Inflammatory macrophage treated with lipopolysaccharide for 4 hours (primary cell): ENCODE measurements around the gene HAND1.

Source experiments
- DNase-seq: peaks from one replicate; pipeline ENCODE4 v3.0.0-alpha.2; 2020

HAND1 gene

GRCh38 chr5:154449786-154450185 lies 28.2 kb downstream of the HAND1 start:
- DNase-seq, result no peak

DNA sequence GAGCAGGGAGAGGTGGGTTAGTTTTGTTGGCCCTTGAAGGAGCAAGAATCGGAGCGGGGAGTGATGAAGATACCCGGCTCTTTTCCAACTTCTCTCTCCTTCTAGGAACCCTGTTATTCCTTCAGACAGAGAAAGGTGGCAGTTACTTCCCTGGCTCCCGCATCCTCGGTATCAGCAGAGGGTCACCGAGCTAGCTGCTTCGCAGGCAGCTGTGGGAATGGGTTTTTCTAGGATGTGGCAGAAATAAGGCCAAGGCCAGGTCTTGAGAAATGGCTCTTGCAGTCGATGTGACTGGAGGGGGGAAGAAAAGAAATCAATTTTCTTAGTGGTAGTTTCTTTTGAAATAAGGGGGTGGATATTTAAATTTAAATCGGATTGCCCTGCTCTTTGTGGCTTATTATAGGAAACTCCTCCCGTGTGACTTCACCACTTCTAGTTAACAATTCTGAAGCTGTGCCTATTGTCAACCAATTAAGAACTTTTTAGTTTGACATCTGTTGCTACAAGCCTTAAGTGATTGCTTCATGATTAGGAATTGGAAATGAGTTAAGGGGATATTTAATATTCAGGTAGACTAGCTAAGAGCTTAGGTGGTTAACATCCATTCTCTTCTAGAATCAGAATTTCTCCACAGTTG lies 30.8 kb downstream of the HAND1 start:
- peak; percentile 43 for DNase-seq

DNA sequence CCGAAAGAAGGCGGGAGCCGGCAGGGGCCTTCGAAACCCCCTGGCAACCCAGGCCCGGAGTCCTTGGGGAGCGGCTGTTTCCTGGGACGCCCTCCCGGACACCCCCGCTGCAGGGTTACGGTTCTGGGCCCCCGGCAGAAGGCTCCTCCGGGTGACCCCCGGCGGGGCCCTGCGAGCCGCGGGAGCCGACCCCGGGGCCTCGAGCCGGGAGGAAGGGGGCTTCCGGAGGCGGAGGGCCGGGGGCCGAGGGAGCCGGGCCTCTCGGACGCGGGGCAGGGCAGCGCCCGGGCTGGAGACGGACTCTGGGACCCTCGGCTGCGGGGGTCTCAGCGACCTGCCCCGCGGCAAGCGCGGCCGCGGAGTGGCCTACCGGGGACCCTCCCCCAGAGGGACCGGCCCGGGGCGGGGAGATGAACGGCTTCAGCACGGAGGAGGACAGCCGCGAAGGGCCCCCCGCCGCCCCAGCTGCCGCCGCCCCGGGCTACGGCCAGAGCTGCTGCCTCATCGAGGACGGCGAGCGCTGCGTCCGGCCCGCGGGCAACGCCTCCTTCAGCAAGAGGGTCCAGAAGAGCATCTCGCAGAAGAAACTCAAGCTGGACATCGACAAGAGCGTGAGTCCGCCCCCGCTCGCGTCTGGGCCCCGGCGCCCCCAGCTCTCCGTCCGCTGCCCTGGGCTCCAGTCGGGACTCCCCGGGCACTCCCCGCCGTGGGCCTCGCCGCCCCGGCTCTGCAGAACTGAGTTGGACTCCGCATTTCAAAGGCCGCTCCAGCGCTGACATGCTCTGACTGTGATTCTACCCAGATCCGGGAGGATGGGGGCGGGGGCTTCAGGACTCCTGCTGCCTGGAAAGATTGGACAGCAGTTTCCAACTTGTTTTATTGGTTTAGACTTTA lies 31.6 kb downstream of the HAND1 start:
- peak; percentile 45 for DNase-seq

DNA sequence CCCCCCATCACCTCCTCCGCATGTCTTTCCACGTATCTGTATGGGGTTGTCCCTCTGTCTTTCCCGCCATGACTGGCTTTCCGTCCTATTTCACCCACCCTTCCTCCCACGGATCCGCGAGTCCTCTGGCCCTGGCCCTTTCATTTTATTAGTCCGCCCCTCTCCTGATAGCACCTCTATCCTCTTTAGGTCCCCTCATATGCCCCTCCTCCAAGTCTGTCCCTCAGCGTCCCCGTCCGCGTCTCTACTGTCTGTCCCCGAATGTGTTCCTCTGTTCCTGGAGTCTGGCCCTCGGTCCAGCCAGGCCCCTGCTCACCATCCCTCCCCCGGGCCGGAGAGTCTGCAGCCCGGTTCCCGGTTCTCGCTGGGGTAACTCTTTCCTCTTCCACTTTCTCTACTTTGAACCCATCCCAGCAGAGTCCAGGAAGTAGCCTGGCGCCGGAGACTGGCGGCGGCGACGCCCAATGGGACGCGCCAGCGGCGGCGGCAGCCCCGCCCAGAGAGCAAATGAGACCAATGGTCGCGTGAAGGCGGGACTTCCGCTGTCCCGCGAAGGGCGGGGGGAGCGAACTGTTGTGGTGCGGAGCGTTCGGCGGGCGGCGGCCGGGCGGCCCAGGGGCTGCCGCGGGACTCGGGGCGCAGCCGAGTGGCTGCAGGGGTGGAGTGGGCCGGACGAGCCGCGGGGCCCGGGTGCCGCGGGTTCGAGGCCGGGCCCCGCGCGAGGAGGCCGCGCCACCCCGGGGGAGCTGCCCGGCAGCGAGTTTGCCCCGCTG lies 32.4 kb downstream of the HAND1 start, which contains the start of gene SAP30L:
SAP30L (plus strand) TSS at position 576 of the 773 bp plus-strand sequence. CDS start 608 bp downstream, outside the sequence.
- peak; percentile 96 for DNase-seq

DNA sequence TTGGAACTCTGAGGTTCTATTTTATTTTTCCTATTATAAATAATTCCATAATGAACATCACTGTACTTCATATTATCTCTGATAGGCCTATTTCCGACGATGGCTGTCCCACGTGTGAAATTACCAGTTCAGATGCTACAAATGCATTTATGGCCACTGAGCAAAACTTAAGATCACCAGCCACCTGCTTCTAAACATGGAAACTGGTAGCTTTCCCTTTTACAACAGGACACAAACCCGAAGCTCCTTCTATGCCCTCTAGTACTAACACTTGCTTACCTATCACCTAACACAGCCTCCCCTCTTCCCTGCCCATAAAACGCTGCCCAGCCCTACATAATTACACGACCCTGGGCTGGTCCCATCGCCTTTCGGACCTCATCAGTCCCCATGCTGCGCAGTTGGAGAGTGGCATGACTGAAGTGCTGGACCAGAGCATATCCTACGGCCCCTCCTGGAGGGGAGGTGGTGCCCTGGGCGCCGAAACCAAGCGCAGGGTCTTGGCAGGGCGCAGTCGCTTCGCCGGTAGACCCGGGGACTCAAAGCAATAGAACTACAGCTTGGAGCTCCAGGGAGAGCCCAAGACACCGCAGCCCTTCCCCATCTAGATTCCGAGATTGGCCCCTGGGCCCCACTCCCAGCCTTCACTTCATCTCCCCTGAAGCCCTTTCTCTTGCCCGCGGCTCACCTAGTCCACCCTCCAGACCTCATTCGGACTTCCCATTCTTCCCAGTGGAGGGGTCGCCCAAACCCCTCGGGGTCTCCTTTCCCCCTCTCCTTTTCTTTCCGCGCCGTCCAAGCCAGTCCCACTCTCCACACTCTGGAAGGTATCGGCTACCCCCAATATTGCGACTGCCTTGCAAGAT lies 33.2 kb downstream of the HAND1 start:
- peak; percentile 3 for DNase-seq

GRCh38 chr5:154442801-154443200 lies 35.2 kb downstream of the HAND1 start:
- peak; percentile 9 for DNase-seq

GRCh38 chr5:154440540-154440939 lies 37.5 kb downstream of the HAND1 start:
- DNase-seq, result no peak

DNA sequence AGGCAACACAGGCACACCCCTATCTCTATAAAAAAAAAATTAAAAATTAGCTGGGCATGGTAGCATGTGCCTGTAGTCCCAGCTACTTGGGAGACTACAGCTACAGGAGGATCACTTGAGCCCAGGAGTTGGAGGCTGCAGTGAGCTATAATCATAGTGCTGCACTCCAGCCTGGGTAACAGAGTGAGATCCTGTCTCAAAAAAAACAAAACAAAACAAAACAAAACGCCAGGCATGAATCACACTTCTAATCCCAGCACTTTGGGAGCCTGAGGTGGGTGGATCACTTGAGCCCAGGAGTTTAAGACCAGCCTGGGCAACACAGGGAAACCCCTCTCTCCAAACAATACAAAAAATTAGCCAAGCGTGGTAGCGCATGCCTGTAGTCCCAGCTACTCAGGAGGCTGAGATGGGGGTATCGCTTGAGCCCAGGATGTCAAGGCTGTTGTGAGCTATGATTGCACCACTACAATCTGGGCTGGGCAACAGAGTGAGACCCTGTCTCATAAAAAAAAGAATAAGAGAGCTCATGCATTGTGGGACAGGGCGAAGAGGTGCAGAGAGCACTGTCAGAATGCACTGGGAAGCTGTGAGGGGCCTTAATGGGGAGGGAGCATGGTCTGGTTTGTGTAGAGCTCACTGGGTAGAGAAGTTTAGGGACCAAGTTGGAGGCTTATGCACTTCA lies 40.6 kb downstream of the HAND1 start:
- DNase-seq, result no peak

- no peak for DNase-seq
Measured at GRCh38 chr5:154435226-154435625, 42.8 kb downstream of the HAND1 start.

GRCh38 chr5:154430961-154431630 lies 46.9 kb downstream of the HAND1 start:
- no peak for DNase-seq

DNA sequence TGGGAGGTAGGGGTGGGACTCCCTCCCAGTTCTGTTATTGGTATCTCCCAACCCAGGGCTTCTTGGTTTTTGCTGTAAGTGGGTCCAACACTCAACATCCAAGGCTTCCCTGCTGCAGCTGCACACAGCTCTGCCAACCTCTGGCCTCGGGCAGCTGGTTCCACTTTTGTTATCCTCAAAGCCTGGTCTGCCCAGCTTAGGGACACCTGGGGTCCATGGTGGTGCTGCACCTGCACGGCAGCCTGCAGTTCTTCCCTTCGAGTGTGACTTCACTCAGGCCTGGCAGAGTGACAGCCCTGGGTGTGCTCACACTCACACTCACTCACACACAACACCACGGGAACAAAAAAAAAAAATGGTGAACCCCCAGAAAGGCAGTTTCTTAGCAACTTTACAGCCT lies 47.6 kb downstream of the HAND1 start:
- DNase-seq, result no peak

- DNase-seq, result no peak
Measured at GRCh38 chr5:154429341-154429740, 48.7 kb downstream of the HAND1 start.

DNA sequence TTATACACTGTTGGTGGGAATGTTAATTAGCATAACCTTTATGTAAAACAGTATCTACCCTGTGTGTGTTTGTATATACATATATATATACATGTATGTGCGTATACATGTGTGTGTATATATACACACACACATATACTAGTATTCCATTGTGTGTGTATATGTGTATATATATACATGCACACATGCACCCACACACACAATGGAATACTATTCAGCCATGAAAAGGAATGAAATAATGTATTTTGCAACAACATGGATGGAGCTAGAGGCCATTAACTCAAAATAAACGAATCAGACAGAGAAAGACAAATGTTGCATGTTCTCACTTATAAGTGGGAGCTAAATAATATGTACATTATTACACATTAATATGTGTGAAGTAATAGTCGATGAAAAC lies 49.8 kb downstream of the HAND1 start:
- no peak for DNase-seq
